ENCODE results near the gene PCCB.
A peak's percentile ranks its signal among the peaks of the same experiment; 100 is the strongest.

The PCCB gene

GRCh38 chr3:136343446-136343845 is 93.3 kb downstream of the PCCB start (continued):
- no peak for TF ChIP-seq REST (tag by site-specific recombination; IDR thresholded peaks at IDR 0.05)
- no peak for TF ChIP-seq SP7 (tag by site-specific recombination; IDR thresholded peaks at IDR 0.05)
- TF ChIP-seq ZNF114 (tag by site-specific recombination; IDR thresholded peaks at IDR 0.05): no peak
- no peak for TF ChIP-seq PATZ1 (tag by site-specific recombination; IDR thresholded peaks at IDR 0.05)

- peaks cover 5% of the 10 kb centered on the region; the same call in 1 of the 2 replicates for H3K4me1 ChIP-seq (ENCODE audit: control insufficient read depth, insufficient read depth, low read length)
- H3K9me3 ChIP-seq (ENCODE audit: control insufficient read depth, insufficient read depth, low read depth, low read length): no peaks in the 10 kb centered on the region
- H3K36me3 ChIP-seq (ENCODE audit: control insufficient read depth in 2 of 2, insufficient read depth in 1 of 2, low read length in 2 of 2): peaks cover 6 to 32% of the 10 kb centered on the region in 2 experiments
- ChIA-PET POLR2A (no interaction called here), CTCF (interaction anchor here (0.7 to 0.8 kb wide), 3 partner anchors 670 to 672 kb away, joined by 3 to 5 read pairs (median 5); no protein-coding TSS in a partner anchor)
- no peak overlapping the region for H3K4me3 ChIP-seq (ENCODE audit: low read depth, low read length)
- H3K27ac ChIP-seq (ENCODE audit: extremely low read depth, low read depth, low read length): no peak overlapping the region
- TF ChIP-seq OSR2 (tag by site-specific recombination; IDR thresholded peaks at IDR 0.05): no peak
- peak; percentile 33; the same call in 1 of the 2 replicates for TF ChIP-seq EGR2 (tag by site-specific recombination; IDR thresholded peaks at IDR 0.05; ENCODE audit: low read depth)
- TF ChIP-seq ZXDB (tag by site-specific recombination; IDR thresholded peaks at IDR 0.05): no peak
- no peak for TF ChIP-seq ZNF148 (tag by site-specific recombination; IDR thresholded peaks at IDR 0.05; ENCODE audit: borderline replicate concordance)
- no peak for TF ChIP-seq MYNN (tag by site-specific recombination; IDR thresholded peaks at IDR 0.05; ENCODE audit: borderline replicate concordance)
- TF ChIP-seq ZBTB7A (tag by site-specific recombination; IDR thresholded peaks at IDR 0.05; ENCODE audit: low read depth): no peak
- TF ChIP-seq KLF17 (tag by site-specific recombination; IDR thresholded peaks at IDR 0.05): no peak
- TF ChIP-seq ZNF2 (tag by site-specific recombination; IDR thresholded peaks at IDR 0.05): no peak
- no peak for TF ChIP-seq BCL6B (tag by site-specific recombination; IDR thresholded peaks at IDR 0.05)
- no peak for TF ChIP-seq HOXD13 (CRISPR knock-in tag; IDR thresholded peaks at IDR 0.05; ENCODE audit: borderline replicate concordance)
- no peak for TF ChIP-seq ZNF174 (tag by site-specific recombination; IDR thresholded peaks at IDR 0.05)
- no peak for TF ChIP-seq ZNF175 (tag by site-specific recombination; IDR thresholded peaks at IDR 0.05)
- no peak for TF ChIP-seq ZNF768 (tag by site-specific recombination; IDR thresholded peaks at IDR 0.05)
- TF ChIP-seq ATF2 (tag by site-specific recombination; IDR thresholded peaks at IDR 0.05; ENCODE audit: low read depth): peak; percentile 60; the same call in 1 of the 2 replicates
- no peak for TF ChIP-seq BCL11B (tag by site-specific recombination; IDR thresholded peaks at IDR 0.05; ENCODE audit: low read depth)
- peak; percentile 35; the same call in 1 of the 2 replicates for TF ChIP-seq ZNF629 (tag by site-specific recombination; IDR thresholded peaks at IDR 0.05)
- TF ChIP-seq ZFHX2 (tag by site-specific recombination; conservative IDR thresholded peaks at IDR 0.05): peak; percentile 52
- no peak for TF ChIP-seq ZNF777 (tag by site-specific recombination; IDR thresholded peaks at IDR 0.05; ENCODE audit: borderline replicate concordance)
- 0 out of 2 replicates have a peak, but pooled peaks have one; percentile 44 for TF ChIP-seq ZBTB17 (tag by site-specific recombination; IDR thresholded peaks at IDR 0.05)
- TF ChIP-seq ZNF670 (tag by site-specific recombination; IDR thresholded peaks at IDR 0.05; ENCODE audit: low read depth): no peak
Measured at GRCh38 chr3:136343873-136344555, 93.9 kb downstream of the PCCB start.

All from HEK293 (cell line).